BLaER1 (cell line): ENCODE measurements around the gene JCAD.

Source experiments
- H3K27ac ChIP-seq: shearing (Covaris generic); formaldehyde crosslinking; 2 replicates; pipeline ENCODE4 v1.8.1; 2022
- H3K27me3 ChIP-seq: shearing (Covaris generic); formaldehyde crosslinking; 2 replicates; pipeline ENCODE4 v1.8.1; 2022
- H3K36me3 ChIP-seq: shearing (Covaris generic); formaldehyde crosslinking; 2 replicates; pipeline ENCODE4 v1.8.1; 2022
- H3K4me1 ChIP-seq: shearing (Covaris generic); formaldehyde crosslinking; 2 replicates; pipeline ENCODE4 v1.8.1; 2022
- H3K4me2 ChIP-seq: shearing (Covaris generic); formaldehyde crosslinking; 2 replicates; pipeline ENCODE4 v1.8.1; 2022
- H3K4me3 ChIP-seq: shearing (Covaris generic); formaldehyde crosslinking; 2 replicates; pipeline ENCODE4 v1.8.1; 2022
- H3K9ac ChIP-seq: shearing (Covaris generic); formaldehyde crosslinking; 2 replicates; pipeline ENCODE4 v1.8.1; 2022
- H3K9me3 ChIP-seq: shearing (Covaris generic); formaldehyde crosslinking; 2 replicates; pipeline ENCODE4 v1.8.1; 2022
- H4K20me1 ChIP-seq: shearing (Covaris generic); formaldehyde crosslinking; 2 replicates; pipeline ENCODE4 v1.8.1; 2022
- Cebpa-rat ChIP-seq: shearing (Covaris generic); IDR thresholded peaks from 2 replicates; pipeline ENCODE4 v1.8.1; 2022

JCAD gene

GRCh38 chr10:29977171-29977570 lies 82.2 kb downstream of the JCAD start:
- Histone ChIP-seq H3K27me3 (no peaks in the 10 kb centered on the region), H3K27ac (no peak overlapping the region), H3K4me1 (peaks cover 11% of the 10 kb centered on the region), H4K20me1 (no peaks in the 10 kb centered on the region), H3K9ac (no peak overlapping the region), H3K9me3 (peaks cover 8% of the 10 kb centered on the region; the same call in 1 of the 2 replicates), H3K4me2 (no peak overlapping the region), H3K4me3 (no peak overlapping the region), H3K36me3 (no peaks in the 10 kb centered on the region)
- no peak for TF ChIP-seq Cebpa-rat

GRCh38 chr10:29976134-29976533 lies 83.3 kb downstream of the JCAD start:
- no peak for TF ChIP-seq Cebpa-rat

GRCh38 chr10:29974773-29975172 lies 84.6 kb downstream of the JCAD start:
- Histone ChIP-seq H3K27me3 (no peaks in the 10 kb centered on the region), H3K9ac (no peak overlapping the region), H3K9me3 (peaks cover 8% of the 10 kb centered on the region; the same call in 1 of the 2 replicates), H3K36me3 (no peaks in the 10 kb centered on the region), H3K27ac (no peak overlapping the region), H3K4me3 (no peak overlapping the region), H3K4me2 (no peak overlapping the region), H3K4me1 (peaks cover 11% of the 10 kb centered on the region), H4K20me1 (no peaks in the 10 kb centered on the region)
- TF ChIP-seq Cebpa-rat: no peak

More at GRCh38 chr10:29976134-29976533, 83.3 kb downstream of the JCAD start:
- H3K36me3 ChIP-seq: no peaks in the 10 kb centered on the region
- H3K4me1 ChIP-seq: peaks cover 11% of the 10 kb centered on the region
- no peak overlapping the region for H3K4me3 ChIP-seq
- H3K27ac ChIP-seq: no peak overlapping the region
- H3K9me3 ChIP-seq: peaks cover 8% of the 10 kb centered on the region; the same call in 1 of the 2 replicates
- no peaks in the 10 kb centered on the region for H4K20me1 ChIP-seq
- no peaks in the 10 kb centered on the region for H3K27me3 ChIP-seq
- no peak overlapping the region for H3K9ac ChIP-seq
- no peak overlapping the region for H3K4me2 ChIP-seq

GRCh38 chr10:29973921-29974320 lies 85.5 kb downstream of the JCAD start:
- Histone ChIP-seq H3K4me3 (no peak overlapping the region), H4K20me1 (no peaks in the 10 kb centered on the region), H3K9ac (no peak overlapping the region), H3K27ac (no peak overlapping the region), H3K27me3 (no peaks in the 10 kb centered on the region), H3K4me2 (peak overlapping the region; percentile 48), H3K4me1 (peaks cover 11% of the 10 kb centered on the region), H3K36me3 (no peaks in the 10 kb centered on the region), H3K9me3 (peaks cover 8% of the 10 kb centered on the region; the same call in 1 of the 2 replicates)
- TF ChIP-seq Cebpa-rat: no peak

GRCh38 chr10:29970576-29970975 lies 88.8 kb downstream of the JCAD start:
- H3K4me1 ChIP-seq: peaks cover 18% of the 10 kb centered on the region
- no peaks in the 10 kb centered on the region for H3K27me3 ChIP-seq
- peaks cover 8% of the 10 kb centered on the region; the same call in 1 of the 2 replicates for H3K9me3 ChIP-seq
- TF ChIP-seq Cebpa-rat: no peak
- no peak overlapping the region for H3K4me3 ChIP-seq
- no peaks in the 10 kb centered on the region for H3K36me3 ChIP-seq
- no peak overlapping the region for H3K4me2 ChIP-seq
- H3K9ac ChIP-seq: no peak overlapping the region
- H4K20me1 ChIP-seq: no peaks in the 10 kb centered on the region
- H3K27ac ChIP-seq: no peak overlapping the region

GRCh38 chr10:29970012-29970396 lies 89.4 kb downstream of the JCAD start:
- TF ChIP-seq Cebpa-rat: no peak
- H3K27me3 ChIP-seq: no peaks in the 10 kb centered on the region
- H3K36me3 ChIP-seq: no peaks in the 10 kb centered on the region
- H3K9me3 ChIP-seq: peaks cover 5% of the 10 kb centered on the region; the same call in 1 of the 2 replicates
- H3K4me1 ChIP-seq: peaks cover 18% of the 10 kb centered on the region
- no peak overlapping the region for H3K9ac ChIP-seq
- H4K20me1 ChIP-seq: no peaks in the 10 kb centered on the region
- H3K27ac ChIP-seq: no peak overlapping the region
- no peak overlapping the region for H3K4me3 ChIP-seq
- H3K4me2 ChIP-seq: no peak overlapping the region

- no peak for TF ChIP-seq Cebpa-rat
- H3K27ac ChIP-seq: no peak overlapping the region
- H4K20me1 ChIP-seq: no peaks in the 10 kb centered on the region
- no peak overlapping the region for H3K4me2 ChIP-seq
- no peaks in the 10 kb centered on the region for H3K36me3 ChIP-seq
- H3K27me3 ChIP-seq: no peaks in the 10 kb centered on the region
- H3K4me1 ChIP-seq: peaks cover 16% of the 10 kb centered on the region
- no peak overlapping the region for H3K4me3 ChIP-seq
- no peak overlapping the region for H3K9ac ChIP-seq
- no peaks in the 10 kb centered on the region for H3K9me3 ChIP-seq
These were observed 90.0 kb downstream of the JCAD start for GRCh38 chr10:29969255-29970011.

GRCh38 chr10:29968585-29968984 lies 90.8 kb downstream of the JCAD start:
- H3K9ac ChIP-seq: no peak overlapping the region
- H3K9me3 ChIP-seq: no peaks in the 10 kb centered on the region
- H3K4me2 ChIP-seq: no peak overlapping the region
- no peaks in the 10 kb centered on the region for H4K20me1 ChIP-seq
- no peak overlapping the region for H3K27ac ChIP-seq
- no peaks in the 10 kb centered on the region for H3K27me3 ChIP-seq
- TF ChIP-seq Cebpa-rat: no peak
- no peak overlapping the region for H3K4me3 ChIP-seq
- H3K36me3 ChIP-seq: no peaks in the 10 kb centered on the region
- H3K4me1 ChIP-seq: peaks cover 8% of the 10 kb centered on the region

GRCh38 chr10:29966269-29966668 lies 93.1 kb downstream of the JCAD start:
- TF ChIP-seq Cebpa-rat: no peak
- H3K36me3 ChIP-seq: no peaks in the 10 kb centered on the region
- H3K4me3 ChIP-seq: no peak overlapping the region
- H3K9me3 ChIP-seq: no peaks in the 10 kb centered on the region
- no peaks in the 10 kb centered on the region for H3K27me3 ChIP-seq
- peak overlapping the region; percentile 3; the same call in 1 of the 2 replicates for H3K4me2 ChIP-seq
- no peak overlapping the region for H3K27ac ChIP-seq
- H3K9ac ChIP-seq: no peak overlapping the region
- H3K4me1 ChIP-seq: peaks cover 11% of the 10 kb centered on the region
- H4K20me1 ChIP-seq: no peaks in the 10 kb centered on the region
